Measurements from ENCODE around the gene ZNF580.

DNA sequence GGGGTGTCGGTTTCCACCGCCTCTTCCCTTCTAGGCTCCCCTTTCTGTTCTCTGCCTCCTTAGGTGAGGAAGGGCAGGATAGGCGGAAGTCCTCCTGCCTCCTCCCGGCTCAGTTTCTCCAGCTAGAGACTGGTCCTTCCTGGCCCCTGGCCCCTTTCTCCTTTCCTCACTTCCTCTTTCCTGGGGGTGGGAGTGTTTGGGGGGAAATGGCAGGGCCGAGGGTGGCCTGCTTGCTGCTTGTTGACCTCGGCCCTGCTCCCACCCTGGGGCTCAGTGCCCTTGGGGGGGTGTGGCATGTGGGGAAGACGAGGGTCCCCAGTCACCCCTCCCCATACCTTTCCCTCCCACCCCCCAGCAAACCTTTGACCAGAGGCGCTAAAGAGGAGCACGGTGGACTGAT, 19.0 kb downstream of the ZNF580 start:
- TF ChIP-seq, protein P1, sequence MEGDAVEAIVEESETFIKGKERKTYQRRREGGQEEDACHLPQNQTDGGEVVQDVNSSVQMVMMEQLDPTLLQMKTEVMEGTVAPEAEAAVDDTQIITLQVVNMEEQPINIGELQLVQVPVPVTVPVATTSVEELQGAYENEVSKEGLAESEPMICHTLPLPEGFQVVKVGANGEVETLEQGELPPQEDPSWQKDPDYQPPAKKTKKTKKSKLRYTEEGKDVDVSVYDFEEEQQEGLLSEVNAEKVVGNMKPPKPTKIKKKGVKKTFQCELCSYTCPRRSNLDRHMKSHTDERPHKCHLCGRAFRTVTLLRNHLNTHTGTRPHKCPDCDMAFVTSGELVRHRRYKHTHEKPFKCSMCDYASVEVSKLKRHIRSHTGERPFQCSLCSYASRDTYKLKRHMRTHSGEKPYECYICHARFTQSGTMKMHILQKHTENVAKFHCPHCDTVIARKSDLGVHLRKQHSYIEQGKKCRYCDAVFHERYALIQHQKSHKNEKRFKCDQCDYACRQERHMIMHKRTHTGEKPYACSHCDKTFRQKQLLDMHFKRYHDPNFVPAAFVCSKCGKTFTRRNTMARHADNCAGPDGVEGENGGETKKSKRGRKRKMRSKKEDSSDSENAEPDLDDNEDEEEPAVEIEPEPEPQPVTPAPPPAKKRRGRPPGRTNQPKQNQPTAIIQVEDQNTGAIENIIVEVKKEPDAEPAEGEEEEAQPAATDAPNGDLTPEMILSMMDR (IDR thresholded peaks at IDR 0.05): no peak
- no peak for TF ChIP-seq POLR2A (IDR thresholded peaks at IDR 0.05)
